ENCODE data around the gene ZCCHC7. TPM values are rescaled to one million over a fixed set of nuclear protein-coding genes. Genes with fewer than 3 reads are reported as not detected.
A peak's percentile ranks its signal among the peaks of the same experiment; 100 is the strongest.

Gene ZCCHC7
- total and polyA plus RNA-seq, 9 of the 15 experiments (the other 6 are each of a cell fraction or from before 2014, with no cell fraction given): 34.1 to 68.9 (median 48.8) TPM

DNA sequence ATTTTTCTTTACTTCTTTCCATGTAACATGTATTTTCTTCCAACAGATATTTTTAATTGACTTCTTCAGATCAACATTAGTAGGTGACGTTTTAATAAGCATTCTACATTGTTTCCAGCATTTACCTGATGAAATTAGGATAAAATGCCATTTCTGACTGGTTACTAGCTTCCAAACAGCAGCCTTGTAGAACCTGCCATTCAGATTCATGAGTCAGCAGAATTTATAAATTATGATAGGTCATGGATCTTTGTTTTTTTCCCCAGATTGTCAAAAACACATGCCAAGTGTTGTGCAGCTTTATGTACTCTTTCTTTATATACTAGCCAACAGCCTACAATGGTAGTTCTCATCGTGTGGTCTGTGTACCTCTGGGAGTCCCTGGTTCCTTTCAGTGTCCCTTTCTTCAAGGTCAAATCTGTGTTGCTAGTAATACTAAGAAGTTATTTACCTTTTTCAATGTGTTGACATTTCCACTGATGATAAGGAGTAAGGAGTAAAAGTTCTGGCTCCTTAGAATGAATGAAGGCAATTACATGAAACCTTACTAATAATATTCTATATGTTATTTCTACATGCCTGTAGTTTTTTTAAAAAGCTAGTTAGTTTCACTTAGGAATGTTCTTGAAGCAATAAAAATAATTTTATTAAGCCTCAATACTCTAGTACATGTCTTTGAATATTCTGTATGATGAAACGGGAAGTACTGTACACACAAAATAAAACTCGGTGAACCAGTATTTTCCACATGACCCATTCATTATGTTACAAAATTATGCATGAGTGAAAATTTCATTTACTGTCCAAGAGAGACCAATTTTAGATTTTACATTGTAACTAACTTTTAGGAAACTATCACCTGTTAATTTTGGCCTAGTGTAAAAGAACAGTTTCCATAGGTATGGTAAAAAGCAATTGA is 135.8 kb downstream of the ZCCHC7 start (continued):
- peak; percentile 53; the same call in 1 of the 2 replicates for TF ChIP-seq NFE2L1 (tag; IDR thresholded peaks at IDR 0.05; ENCODE audit: borderline replicate concordance, low read depth)
- TF ChIP-seq EP300 (IDR thresholded peaks at IDR 0.05; ENCODE audit: low read length): no peak
- TF ChIP-seq CUX1 (CRISPR knock-in tag; IDR thresholded peaks at IDR 0.05): no peak
- TF ChIP-seq TRIM24 (IDR thresholded peaks at IDR 0.05): 0 out of 4 replicates have a peak, but pooled peaks of 1 of the 2 experiments have one; percentile 10
- TF ChIP-seq HDAC1 (IDR thresholded peaks at IDR 0.05): no peak
- peak; percentile 86 for TF ChIP-seq BACH1 (tag; IDR thresholded peaks at IDR 0.05)
- no peak for TF ChIP-seq ZNF436 (CRISPR knock-in tag; IDR thresholded peaks at IDR 0.05)
- TF ChIP-seq KDM1A (IDR thresholded peaks at IDR 0.05): 0 out of 4 replicates have a peak, but pooled peaks of 1 of the 2 experiments have one; percentile 28
- TF ChIP-seq ESRRA (IDR thresholded peaks at IDR 0.05; ENCODE audit: borderline replicate concordance, low read depth): peak; percentile 72
- TF ChIP-seq TAF9B (IDR thresholded peaks at IDR 0.05; ENCODE audit: partially characterized antibody): no peak
- no peak for TF ChIP-seq CCAR2 (IDR thresholded peaks at IDR 0.05; ENCODE audit: low read depth, low read length)
- peak; percentile 99 for TF ChIP-seq ZNF316 (IDR thresholded peaks at IDR 0.05)
- TF ChIP-seq MEIS2 (IDR thresholded peaks at IDR 0.05; ENCODE audit: partially characterized antibody): peak; percentile 38
- TF ChIP-seq YBX1 (IDR thresholded peaks at IDR 0.05): no peak
- TF ChIP-seq ZFP91 (CRISPR knock-in tag; IDR thresholded peaks at IDR 0.05): no peak
- peak; percentile 99 for TF ChIP-seq MAFF (IDR thresholded peaks at IDR 0.05; ENCODE audit: low read length)
